LNCAP (cell line): ENCODE measurements around the gene LRFN2.

Experiments
- TF ChIP-seq, protein P1 (sequence below): fragments of 450-650 bp; IDR thresholded peaks from 2 replicates; pipeline ENCODE4 v1.5.1; 2017; ENCODE audit warnings: mild to moderate bottlenecking

LRFN2 gene

DNA sequence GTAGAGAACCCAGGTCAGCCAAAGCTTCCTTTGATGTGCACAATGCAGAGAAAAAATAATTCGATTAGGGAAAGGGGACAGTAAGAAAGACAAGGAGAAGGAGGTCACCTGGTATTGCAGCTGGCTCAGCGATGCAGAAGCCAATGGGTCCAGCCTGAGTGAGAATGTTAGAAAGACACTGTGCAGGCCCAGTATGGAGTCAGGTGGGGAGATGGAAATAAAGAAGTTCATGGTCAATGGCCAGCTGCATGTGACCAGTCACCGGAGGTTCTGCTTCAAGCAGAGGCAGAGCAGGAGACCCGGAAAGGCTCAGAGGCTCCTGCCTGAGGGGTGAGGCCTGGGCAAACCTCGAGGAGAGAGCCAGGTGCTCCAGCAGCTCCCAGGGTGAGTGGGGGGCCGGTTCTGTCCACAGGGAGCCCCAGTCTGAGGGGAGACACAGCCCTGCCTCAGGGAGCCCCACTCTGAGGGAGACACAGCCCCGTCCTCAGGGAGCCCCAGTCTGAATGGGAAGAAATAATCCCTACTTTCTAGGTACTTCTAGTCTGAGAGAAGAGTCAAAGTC, 51.3 kb downstream of the LRFN2 start:
- TF ChIP-seq, protein P1, sequence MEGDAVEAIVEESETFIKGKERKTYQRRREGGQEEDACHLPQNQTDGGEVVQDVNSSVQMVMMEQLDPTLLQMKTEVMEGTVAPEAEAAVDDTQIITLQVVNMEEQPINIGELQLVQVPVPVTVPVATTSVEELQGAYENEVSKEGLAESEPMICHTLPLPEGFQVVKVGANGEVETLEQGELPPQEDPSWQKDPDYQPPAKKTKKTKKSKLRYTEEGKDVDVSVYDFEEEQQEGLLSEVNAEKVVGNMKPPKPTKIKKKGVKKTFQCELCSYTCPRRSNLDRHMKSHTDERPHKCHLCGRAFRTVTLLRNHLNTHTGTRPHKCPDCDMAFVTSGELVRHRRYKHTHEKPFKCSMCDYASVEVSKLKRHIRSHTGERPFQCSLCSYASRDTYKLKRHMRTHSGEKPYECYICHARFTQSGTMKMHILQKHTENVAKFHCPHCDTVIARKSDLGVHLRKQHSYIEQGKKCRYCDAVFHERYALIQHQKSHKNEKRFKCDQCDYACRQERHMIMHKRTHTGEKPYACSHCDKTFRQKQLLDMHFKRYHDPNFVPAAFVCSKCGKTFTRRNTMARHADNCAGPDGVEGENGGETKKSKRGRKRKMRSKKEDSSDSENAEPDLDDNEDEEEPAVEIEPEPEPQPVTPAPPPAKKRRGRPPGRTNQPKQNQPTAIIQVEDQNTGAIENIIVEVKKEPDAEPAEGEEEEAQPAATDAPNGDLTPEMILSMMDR, result no peak

DNA sequence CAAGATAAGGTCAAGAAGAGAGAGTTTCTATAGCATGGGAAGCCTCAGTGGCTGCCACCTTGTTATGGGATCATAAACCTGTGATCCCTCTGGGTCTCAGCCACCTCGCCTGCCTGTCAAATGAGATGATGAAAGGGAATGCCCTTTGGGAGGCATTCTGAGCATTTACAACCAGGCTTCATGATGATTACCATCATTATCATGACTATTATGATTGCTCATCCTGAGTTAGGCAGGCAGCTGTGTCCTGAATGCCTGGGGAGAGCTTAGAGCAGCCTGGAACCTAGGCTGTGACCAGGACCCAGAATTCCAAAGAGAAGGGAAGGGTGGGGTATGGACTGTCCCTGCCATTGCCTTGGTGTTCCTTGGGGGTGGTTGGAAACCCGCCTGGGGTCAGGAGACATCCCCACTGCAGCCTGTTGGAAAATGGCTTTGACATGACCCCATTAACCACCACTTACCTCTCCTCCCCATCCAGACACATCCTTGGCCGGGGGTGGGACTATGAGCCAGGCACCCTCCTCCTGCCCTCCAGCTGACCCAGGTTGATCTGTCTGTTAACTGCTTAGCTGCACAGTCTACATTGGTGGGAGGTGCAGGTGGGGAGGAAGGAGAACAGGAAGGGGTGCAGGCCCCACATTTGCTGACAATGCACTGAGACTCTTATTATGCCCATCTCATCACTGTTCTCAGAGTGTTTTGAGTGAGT, 51.9 kb downstream of the LRFN2 start:
- TF ChIP-seq, protein P1, result no peak

DNA sequence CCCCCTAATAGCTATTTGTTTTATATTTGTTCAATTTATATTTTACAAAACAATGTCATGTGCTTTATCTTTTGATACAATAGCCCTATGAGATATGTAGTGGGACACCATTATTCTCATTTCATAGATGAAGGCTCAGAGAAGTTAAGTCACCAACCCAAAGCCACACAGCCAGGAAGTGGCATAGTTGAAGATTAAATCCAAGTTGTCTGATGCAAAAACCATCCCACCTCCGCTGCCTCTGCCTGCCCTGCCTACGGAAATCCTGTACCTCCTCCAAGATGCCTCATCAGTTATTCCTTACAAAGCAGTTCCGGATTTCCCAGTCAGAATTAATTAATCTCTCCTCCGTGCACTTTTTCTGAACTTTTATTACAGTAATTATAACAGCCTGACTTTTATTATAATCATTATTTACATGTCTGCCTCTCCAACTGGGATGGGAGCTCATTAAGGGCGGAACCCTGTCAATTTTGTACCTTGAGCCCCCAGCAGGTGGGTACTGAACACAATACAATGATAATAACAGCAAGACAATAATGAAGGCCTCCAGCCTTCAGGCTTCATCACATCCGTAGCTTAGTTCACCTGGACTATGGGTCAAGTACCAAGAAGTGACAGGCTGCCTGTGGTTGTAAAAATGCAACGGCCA, 54.7 kb downstream of the LRFN2 start:
- TF ChIP-seq, protein P1, result no peak

DNA sequence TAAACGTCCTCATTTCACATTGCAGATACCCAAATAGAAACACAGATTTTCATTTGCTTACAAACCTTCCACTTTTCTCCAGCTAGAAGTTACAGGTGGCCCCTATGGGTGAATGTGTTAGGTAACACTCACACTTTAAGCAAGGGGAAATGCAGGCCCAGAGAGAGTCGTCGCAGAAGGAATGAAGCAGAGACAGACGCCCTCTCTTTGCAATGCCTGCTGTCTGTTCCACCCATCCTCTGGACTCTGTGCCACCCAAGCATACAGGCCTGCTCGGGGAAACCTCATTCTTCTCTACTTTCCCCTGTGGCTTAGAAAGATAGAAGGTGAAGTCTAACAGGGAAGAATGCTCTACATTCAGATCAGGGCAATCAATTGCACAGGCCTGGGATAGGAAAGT, 57.2 kb downstream of the LRFN2 start:
- TF ChIP-seq, protein P1, result no peak

DNA sequence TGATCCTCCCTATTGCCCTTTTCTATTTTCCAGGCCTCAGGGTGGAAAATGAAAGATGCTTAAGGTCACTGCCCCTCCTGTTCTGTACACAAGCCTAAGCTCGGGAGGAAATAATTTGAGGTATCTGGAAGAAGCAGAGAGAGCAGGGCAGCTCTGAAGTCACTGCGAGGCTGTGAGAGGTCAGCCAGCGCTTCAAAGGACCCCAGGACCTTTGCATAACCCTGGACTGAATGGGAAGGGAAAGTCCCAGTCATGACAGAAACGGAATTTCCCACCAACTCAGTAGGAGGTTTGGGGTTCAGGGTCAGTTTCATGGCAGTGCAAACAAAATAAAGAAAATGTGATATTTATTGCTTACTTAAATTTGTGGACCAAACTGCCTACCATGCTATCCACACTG, 58.1 kb downstream of the LRFN2 start:
- TF ChIP-seq, protein P1, result no peak

DNA sequence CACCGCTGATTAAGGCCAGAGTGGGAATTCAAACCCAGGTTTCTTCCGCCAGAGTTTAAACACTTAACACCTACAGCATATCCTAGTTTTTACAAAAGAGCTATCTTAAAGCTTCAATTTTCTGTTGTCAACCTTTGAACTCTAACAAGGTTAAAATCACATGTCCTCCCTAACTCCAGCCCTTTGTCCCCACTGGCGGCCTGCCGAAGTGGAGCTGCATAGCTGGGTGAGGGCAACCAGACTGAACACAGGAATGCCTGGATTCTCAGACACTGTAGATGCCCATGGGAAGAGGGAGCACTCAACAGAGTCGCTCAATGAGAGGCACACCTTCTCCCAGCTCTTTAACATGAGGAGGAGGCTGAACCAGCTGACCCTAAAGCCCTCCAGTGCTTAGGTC, 59.1 kb downstream of the LRFN2 start:
- TF ChIP-seq, protein P1, result no peak

DNA sequence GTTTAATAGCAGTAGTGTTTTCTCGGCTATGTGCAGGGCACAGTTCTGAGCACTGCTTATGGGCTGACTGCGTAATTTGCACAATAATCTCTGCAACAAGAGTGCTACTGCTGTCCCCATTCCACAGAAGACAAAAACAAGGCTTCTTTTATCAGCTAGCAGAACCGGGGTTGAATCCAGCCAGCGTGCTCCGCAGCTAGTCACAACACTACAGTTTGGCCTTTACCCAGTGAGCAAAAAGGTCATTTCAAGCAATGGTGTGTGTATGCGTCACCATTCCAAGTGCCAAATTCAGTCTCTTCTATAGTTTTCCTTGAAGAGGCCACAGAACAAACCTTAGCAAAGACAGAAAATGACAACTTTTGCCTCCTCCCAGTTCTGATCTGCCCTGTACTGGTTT, 61.1 kb downstream of the LRFN2 start:
- TF ChIP-seq, protein P1, result no peak
